DLD1 (cell line): ENCODE measurements around the gene EMP2.
"Not testable (repeated sequence)": the region's sequence is repeated elsewhere in the genome, so short reads cannot be mapped to it uniquely, and the experiment has no call there.

ENCODE experiments used
- in situ Hi-C: cut with HindIII; loops from 2 replicates; pipeline ENCODE4 v1.10.0; 2017; ENCODE audit warnings: low sequenced_read_pairs

Gene EMP2

DNA sequence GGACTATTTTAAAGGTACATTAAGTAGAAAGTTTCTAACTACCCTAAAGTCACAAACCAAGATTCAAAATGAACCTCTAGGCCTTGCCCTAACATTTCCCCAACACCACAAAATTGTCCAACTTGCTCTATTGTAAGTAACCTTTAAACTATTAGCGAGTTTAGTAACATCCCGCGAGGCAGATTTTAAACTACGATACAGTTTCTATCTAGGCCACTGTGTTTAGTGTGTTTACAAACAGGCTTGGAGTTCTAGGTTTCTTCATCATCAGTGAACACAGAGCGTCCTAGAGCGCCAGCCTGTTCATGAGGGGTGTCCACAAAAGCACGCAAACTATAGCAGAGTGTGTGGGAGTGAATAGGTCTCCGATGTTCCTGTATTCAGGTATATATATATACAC lies 51.8 kb downstream of the EMP2 start:
- in situ Hi-C loops, result loop anchor here (25.0 kb wide), 1 partner anchor 209 kb away; the partner anchor contains the start of gene NUBP1

DNA sequence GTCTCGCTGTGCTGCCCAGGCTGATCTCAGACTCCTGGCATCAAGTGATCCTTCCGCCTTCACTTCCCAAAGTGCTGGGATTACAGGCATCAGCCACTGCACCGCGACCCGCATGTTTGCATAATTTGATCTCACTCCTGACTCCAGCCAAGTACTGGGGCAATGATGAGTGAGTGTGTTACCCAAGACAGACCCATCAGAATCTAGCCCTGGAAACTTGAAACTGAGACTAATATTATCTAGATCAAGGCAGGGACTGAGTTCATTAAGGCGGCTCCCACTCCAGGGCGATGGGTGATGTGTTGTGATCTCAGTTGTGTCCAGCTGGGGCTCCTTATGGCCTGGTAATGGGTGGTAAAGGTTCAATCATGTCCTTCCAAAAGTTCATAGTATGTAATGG lies 53.4 kb downstream of the EMP2 start:
- in situ Hi-C loops, result loop anchor here (25.0 kb wide), 1 partner anchor 210 kb away; the partner anchor contains the start of gene NUBP1

DNA sequence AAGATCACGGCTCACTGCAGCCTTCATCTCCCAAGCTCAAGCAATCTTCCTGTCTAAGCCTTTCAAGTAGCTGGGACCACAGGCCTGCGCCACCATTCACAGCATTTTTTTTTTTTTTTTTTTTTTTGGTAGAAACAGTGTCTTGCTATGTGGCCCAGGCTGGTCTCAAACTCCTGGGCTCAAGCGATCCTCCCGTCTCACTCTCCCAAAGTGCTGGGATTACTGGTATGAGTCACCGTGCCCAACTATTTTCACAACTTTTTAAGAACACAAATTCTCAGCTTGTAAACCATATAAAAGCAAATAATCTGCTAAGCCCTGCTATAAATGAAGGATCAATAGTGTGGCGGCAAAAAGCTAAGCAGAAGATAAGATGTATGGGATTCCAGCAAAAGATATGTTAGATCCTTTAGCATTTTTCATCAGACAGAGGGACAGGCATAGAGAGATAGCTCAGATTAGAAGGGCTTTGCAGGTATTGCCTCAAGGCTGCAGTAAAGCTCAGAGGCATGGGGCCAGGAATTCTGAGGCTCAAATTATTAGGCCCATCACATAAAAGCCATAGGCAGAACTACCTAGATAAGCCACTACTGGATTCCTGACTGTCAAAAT lies 55.1 kb downstream of the EMP2 start:
- in situ Hi-C loops, result loop anchor here (25.0 kb wide), 1 partner anchor 212 kb away; the partner anchor contains the start of gene NUBP1

DNA sequence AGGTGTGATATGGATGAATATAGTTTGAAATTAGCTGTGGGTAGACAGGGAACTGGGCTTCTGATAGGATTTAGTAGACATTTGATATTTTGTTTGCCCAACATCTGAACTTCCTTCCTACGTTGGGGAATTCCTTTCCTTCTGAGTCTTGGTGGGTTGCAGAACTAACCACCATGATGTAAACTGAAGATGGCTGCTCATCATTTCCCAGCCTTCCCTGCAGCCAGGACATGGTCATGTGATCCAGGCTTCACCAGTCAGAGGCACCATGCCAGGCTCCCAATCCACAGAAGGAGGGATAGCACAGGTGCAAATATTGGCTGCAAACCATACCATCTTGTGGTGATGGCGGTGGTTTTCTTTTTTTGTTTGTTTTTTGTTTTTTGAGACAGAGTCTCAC lies 57.4 kb downstream of the EMP2 start:
- in situ Hi-C loops, result no loop called here

DNA sequence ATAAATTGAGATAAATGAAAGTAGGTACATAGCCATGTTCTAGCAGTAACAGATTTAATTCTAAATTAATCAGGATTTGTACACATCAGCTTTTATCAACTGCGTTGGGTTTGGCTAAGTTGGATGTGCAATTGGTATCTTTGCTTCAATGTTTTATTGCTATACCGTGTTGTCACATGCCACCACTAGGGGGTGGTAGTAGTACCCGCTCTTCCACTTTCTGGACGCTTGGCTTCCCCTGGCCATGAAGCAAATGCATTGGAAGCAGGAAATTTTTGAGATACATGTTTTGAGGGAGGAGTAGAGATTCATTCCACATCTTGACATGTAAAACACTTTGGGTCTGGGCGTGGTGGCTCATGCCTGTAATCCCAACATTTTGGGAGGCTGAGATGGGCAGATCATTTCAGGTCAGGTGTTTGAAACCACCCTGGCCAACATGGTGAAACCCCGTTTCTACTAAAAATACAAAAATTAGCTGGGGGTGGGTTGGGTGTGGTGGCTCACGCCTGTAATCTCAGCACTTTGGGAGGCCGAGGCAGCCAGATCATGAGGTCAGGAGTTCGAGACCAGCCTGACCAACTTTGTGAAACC lies 58.6 kb downstream of the EMP2 start:
- in situ Hi-C loops, result no loop called here

DNA sequence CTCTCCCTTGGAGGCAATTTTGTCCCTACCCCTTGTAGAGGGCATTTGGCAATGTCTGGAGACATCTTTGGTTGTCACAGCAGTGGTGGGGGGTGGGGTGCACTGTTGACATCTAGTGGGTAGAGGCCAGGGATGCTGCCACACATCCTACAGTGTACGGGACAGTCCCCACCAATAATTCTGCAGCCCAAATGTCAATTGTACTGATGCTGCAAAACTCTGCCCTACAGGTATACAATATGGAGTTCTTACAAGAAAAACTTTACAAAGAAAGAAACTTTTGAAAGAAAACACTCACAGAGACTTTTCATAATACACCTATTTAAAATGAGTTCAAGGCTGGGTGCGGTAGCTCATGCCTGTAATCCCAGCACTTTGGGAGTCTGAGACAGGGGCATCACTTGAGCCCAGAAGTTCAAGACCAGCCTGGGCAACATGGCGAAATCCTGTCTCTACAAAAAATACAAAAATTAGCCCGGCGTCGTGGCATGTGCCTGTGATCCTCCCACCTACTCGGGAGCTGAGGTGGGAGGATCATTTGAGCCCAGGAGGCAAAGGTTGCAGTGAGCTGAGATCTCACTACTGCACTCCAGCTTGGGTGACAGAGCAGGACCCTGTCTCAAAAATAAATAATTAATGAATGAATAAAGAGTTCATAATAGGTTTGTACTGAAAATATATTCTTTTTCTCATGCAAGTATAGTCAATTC lies 59.4 kb downstream of the EMP2 start:
- in situ Hi-C loops, result no loop called here

DNA sequence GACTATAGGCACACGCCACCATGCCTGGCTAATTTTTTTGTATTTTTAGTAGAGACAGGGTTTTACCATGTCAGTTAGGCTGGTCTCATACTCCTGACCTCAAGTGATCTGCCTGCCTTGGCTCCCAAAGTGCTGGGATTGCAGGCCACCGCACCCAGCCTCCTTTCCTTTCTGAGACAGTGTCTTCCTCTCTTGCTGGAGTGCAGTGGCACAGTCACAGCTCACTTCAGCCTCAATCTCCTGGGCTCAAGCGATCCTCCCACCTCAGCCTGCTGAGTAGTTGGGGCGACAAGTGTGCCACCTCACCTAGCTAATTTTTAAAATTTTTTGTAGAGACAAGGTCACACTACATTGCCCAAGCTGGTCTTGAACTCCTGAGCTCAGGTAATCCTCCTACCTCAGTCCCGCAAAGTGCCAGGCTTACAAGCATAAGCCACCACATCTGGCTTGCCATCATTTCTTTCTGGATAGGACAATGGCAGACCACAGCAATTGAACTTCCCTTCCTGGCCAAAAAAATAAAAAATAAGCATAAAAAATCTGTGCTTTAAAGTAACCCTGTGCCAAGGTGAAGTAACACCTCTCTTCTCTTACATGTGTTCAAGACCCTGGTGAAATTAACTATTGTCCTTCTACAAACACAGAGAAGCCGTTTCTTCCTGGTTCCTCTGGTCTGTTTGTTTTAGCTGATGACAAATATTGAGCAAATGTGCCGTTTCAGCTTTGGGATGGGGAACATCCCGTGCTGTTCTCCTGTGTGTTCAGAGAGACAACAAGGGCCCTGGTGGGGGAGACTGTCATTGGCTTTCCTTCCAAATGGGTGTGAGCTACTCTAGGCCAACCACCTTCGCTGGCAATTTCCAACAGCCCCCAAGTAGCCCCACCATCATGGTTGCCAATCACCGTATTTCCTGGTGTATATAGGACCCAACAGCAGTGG lies 60.2 kb downstream of the EMP2 start:
- in situ Hi-C loops, result loop anchor here (5.0 kb wide), 1 partner anchor 42 kb away; no protein-coding TSS in a partner anchor

DNA sequence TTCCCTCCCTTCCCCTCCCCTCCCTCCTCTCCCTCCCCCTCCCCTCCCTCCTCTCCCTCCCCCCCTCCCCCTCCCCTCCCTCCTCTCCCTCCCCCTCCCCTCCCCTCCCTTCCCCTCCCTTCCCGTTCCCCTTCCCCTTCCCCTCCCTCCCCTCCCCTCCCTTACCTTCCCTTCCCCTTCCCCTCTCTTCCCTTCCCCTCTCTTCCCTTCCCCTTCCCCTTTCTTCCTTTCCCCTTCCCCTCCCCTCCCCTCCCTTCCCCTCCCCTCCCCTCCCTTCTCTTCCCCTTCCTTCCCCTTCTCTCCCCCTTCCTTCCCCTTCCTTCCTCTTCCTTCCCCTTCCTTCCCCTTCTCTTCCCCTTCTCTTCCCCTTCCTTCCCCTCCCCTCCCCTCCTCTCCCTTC lies 61.1 kb downstream of the EMP2 start:
- in situ Hi-C loops, result loop anchor here (5.0 kb wide), 1 partner anchor 43 kb away; no protein-coding TSS in a partner anchor

DNA sequence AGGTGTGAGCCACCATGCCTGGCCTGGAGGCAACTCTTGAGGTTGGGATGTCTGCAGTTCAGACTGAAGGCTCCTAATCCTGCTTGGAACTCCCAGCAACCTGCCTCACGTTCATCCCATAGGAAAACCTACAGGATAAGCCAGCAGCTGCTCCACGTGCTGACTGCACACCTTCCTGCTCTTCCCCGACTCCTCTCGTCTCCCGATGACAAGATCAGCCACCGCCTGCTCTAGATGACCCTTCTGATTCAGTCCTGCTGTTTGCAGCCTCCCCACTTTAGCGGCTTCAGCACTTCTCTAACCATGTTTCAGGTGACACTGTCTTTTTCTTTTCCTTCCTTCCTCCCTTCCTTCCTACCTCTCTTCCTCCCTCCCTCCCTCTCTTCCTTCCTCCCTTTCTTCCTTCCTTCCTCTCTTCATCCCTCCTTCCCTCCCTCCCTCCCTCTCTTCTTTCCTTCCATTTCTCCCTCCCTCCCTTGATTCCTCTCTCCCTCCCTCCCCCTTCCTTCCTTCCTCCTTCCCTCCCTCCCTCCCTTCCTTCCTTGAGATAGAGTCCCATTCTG lies 61.8 kb downstream of the EMP2 start:
- in situ Hi-C loops, result loop anchor here (5.0 kb wide), 1 partner anchor 44 kb away; no protein-coding TSS in a partner anchor

DNA sequence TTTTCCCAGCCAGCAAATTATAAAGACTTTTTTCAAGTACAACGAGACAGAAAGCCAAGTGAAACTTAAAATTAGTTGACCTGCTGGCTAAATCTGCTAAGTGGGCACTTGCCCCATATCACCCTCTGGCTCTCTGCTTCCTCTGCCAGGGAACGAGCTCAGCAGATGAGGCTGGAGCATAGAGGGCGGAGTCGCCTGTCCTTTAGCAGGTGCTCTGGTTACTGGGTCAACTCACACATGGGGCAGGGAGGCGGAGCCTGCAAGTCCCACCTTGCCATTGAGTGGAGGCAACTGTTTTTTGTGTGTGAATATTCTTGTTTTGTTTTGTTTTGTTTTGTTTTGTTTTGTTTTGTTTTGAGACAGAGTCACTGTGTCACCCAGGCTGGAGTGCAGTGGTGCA lies 62.5 kb downstream of the EMP2 start:
- in situ Hi-C loops, result loop anchor here (5.0 kb wide), 1 partner anchor 44 kb away; no protein-coding TSS in a partner anchor

DNA sequence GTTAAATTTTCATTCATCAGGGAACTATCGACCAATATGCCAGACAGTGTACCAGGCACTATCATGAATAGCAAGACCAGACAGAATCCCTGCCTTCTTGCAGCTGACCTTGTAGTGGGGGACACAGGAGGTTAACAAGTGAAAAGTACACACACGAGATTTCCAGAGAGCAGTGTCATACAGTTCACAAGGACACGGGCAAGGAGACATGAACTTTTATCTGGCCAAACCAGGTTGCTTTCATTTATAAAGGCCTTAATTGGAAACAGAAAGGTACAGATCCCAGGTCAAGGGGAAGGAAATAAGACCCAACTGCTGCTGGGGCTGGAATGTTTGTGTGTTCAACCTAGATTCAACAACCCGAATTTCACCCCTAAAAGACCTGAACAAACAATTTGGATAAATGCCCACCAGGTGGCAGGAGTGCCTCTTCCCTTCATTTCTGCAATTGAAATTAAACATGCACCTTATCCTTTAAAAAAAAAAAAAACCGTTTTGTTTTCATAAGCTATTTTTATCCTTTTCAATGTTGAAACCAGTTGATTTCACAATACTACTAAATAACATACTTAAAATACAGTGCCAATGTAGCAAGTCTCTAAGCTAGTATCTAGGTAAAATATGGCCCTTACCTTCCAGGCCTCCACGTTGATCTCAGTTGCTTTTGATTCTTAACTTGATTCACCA lies 65.9 kb downstream of the EMP2 start:
- in situ Hi-C loops, result loop anchor here (5.0 kb wide), 1 partner anchor 48 kb away; no protein-coding TSS in a partner anchor

DNA sequence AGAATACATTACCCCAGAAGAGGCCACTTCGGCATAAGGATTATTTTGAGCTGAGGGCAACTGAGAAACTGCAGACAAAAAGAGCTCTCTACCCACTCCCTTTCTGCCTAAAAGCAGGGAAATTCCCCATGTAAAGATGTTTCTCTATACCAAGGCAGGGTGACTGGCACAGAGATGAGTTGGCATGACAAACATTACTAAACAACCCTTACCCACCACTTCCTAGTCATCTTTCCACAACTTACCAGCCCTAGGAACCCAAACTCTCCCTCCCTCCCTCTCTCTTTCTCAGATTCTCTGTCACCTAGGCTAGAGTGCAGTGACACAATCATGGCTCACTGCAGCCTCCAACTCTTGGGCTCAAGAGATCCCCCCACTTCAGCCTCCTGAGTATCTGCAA lies 68.6 kb downstream of the EMP2 start:
- in situ Hi-C loops, result no loop called here

DNA sequence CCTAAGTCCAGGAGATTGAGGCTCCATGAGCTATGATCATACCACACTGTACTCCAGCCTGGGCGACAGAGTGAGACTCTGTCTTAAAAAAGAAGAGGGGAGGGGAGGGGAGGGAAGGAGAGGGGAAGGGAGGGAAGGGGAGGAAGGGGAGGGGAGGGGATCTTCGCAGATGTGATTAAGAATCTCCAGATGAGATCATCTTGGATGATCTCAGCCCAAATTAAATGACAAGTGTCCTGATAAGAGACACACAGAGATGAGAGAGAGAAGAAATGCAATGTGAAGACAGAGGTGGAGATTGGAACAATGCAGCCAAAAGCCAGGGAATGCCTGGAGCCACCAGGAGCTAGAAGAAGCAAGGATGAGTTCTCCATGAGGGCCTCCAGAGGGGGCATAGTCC lies 70.1 kb downstream of the EMP2 start:
- in situ Hi-C loops, result no loop called here

DNA sequence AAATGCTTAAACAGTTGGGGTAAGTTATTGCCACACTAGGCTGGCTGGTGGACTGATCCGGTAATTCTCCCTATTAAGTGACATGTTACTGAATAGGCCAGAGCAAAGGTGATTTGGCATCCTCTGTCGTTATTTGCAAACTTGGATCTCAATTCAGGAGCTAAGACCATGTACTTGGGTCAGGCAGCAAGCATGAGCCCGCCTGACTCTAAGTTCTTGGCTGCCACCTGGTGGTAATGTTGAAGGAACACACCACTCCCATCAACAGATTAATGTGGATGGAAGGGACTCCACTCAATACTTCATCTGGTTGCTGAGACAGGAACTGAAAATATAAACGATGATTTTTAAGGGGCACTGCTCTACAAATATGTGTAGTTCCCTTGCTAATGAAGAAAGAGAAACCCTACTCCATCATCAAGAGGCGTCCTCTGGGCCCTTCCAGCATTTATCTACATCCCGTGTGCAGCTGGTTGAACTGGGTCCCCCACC lies 70.8 kb downstream of the EMP2 start:
- in situ Hi-C loops, result no loop called here

DNA sequence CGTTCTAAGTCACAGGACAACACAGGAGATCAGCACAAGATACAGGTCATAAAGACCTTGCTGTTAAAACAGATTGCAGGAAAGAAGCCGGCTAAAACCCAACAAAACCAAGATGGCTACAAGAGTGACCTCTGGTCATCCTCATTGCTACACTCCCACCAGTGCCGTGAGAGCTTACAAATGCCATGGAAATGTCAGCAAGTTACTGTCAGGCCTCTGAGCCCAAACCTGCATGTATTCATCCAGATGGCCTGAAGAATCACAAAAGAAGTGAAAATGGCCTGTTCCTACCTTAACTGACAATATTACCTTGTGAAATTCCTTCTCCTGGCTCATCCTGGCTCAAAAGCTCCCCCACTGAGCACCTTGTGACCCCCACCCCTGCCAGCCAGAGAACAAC lies 75.1 kb downstream of the EMP2 start:
- in situ Hi-C loops, result not testable (repeated sequence)

DNA sequence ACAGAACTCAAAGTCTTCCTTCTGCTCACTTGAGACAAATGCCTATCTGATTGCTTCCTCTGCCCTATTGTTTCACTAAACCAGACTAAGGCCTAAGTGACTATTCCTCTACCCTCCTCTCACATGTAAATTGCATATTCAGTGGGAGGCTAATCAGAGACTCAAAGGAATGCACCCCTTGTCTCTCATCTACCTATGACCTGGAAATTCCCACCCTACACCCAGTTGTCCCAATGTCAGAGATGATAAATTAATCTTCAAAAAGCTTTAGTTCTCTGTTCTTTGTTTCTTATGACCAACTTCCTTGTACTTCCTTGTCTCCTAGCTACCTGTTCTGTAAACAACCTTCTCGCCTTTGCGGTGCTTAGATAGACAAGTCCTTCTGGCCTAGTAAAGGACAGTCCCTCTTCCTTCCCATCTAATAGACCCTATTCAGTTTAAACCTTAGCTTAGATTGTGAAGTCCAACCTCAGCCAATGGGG lies 76.0 kb downstream of the EMP2 start:
- in situ Hi-C loops, result no loop called here

DNA sequence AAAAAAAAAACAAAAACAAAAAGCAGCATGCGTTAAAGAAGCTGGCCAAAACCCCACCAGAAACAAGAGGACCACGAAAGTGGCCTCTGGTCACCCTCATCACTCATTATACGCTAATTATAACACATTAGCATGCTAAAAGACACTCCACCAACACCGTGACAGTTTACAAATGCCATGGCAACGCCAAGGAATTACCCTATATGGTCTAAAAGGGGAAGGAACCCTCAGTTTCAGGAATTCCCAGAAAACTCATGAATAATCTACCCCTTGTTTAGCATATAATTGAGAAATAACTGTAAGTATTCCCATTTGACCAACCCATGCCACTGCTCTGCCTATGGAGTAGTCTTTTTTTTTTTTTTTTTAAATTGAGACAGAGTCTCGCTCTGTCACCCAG lies 77.6 kb downstream of the EMP2 start:
- in situ Hi-C loops, result no loop called here

DNA sequence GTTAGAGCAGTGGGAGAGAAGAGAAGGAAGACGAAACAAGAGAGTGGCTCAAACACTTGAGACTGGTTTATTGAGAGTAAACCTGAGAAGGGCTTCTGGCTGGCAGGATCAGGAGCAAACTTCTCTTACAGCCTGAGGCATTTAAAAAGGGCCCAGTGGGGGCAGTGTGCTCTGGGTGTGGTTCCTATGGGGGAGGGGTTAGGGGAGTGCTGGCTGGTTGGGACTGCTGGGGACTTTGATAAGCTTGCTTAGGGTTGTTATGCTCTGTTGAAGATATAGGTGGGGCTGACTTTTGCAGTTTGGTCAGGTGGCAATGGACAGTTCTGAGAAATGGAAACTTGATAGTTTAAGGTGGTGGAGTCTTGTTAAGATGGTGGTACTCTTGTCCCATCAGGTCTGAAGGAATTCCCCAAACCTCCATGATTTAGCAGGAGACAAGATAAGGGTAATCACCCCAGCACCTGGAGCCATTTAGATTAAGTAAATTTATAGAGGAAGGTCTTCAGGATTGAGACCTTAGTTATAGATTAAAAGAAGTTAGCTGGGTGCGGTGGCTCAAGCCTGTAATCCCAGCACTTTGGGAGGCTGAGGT lies 79.3 kb downstream of the EMP2 start:
- in situ Hi-C loops, result no loop called here

DNA sequence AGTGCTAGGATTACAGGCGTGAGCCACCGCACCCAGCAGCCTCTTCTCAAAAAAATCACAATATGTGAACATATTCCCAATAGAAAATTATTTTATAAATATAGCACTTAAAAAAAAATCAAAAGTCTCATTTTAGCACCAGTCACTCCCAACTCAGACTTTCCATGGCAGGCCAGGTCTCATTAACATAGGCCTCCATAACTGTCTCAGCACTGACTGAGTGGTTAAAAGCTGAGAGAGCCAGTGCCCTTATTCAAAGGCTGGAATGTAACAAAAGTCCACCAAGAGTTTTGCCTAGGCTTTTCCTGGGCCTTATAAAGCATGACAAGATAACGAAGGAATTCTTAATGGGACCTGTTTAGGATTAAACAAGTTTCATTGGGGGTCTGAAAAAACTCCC lies 79.8 kb downstream of the EMP2 start:
- in situ Hi-C loops, result no loop called here
